Measurements from ENCODE around the gene ARMC8.

ARMC8 gene

GRCh38 chr3:138245026-138245425 lies 57.9 kb downstream of the ARMC8 start:
- no peak for DNase-seq (ENCODE audit: low spot score)

GRCh38 chr3:138249636-138250035 lies 62.5 kb downstream of the ARMC8 start:
- no peak for DNase-seq (ENCODE audit: low spot score)

- DNase-seq (ENCODE audit: low spot score), result no peak
Observed at GRCh38 chr3:138253609-138254008, 66.5 kb downstream of the ARMC8 start.

GRCh38 chr3:138254216-138254615 lies 67.1 kb downstream of the ARMC8 start:
- DNase-seq (ENCODE audit: low spot score), result no peak

- DNase-seq (ENCODE audit: low spot score), result no peak
Observed at GRCh38 chr3:138256022-138256421, 68.9 kb downstream of the ARMC8 start.

- no peak for DNase-seq (ENCODE audit: low spot score)
Observed at GRCh38 chr3:138257986-138258385, 70.9 kb downstream of the ARMC8 start.

- no peak for DNase-seq (ENCODE audit: low spot score)
Observed at GRCh38 chr3:138259126-138259525, 72.0 kb downstream of the ARMC8 start.

- no peak for DNase-seq (ENCODE audit: low spot score)
Observed at GRCh38 chr3:138260611-138261010, 73.5 kb downstream of the ARMC8 start.

GRCh38 chr3:138263104-138263503 lies 76.0 kb downstream of the ARMC8 start:
- no peak for DNase-seq (ENCODE audit: low spot score)

GRCh38 chr3:138265745-138266144 lies 78.6 kb downstream of the ARMC8 start:
- no peak for DNase-seq (ENCODE audit: low spot score)

GRCh38 chr3:138267083-138267482 lies 80.0 kb downstream of the ARMC8 start:
- no peak for DNase-seq (ENCODE audit: low spot score)

GRCh38 chr3:138270245-138270644 lies 83.1 kb downstream of the ARMC8 start:
- no peak for DNase-seq (ENCODE audit: low spot score)

GRCh38 chr3:138271189-138271794 lies 84.2 kb downstream of the ARMC8 start:
- no peak for DNase-seq (ENCODE audit: low spot score)

GRCh38 chr3:138281561-138281960 lies 94.5 kb downstream of the ARMC8 start:
- DNase-seq (ENCODE audit: low spot score), result no peak

- DNase-seq (ENCODE audit: low spot score), result no peak
Observed at GRCh38 chr3:138282836-138283235, 95.7 kb downstream of the ARMC8 start.

GRCh38 chr3:138284079-138284478 lies 97.0 kb downstream of the ARMC8 start:
- DNase-seq (ENCODE audit: low spot score), result no peak

GRCh38 chr3:138284957-138285477 lies 97.9 kb downstream of the ARMC8 start:
- DNase-seq (ENCODE audit: low spot score), result no peak

- DNase-seq (ENCODE audit: low spot score), result no peak
Observed at GRCh38 chr3:138289260-138289659, 102.2 kb downstream of the ARMC8 start.

GRCh38 chr3:138289701-138290100 lies 102.6 kb downstream of the ARMC8 start:
- no peak for DNase-seq (ENCODE audit: low spot score)

- no peak for DNase-seq (ENCODE audit: low spot score)
Observed at GRCh38 chr3:138296639-138297038, 109.5 kb downstream of the ARMC8 start.

- no peak for DNase-seq (ENCODE audit: low spot score)
Observed at GRCh38 chr3:138297059-138297607, 110.0 kb downstream of the ARMC8 start.

GRCh38 chr3:138297876-138298275 lies 110.8 kb downstream of the ARMC8 start:
- no peak for DNase-seq (ENCODE audit: low spot score)

- no peak for DNase-seq (ENCODE audit: low spot score)
Observed at GRCh38 chr3:138300647-138301046, 113.5 kb downstream of the ARMC8 start.

- no peak for DNase-seq (ENCODE audit: low spot score)
Observed at GRCh38 chr3:138303474-138303873, 116.4 kb downstream of the ARMC8 start.
